ENCODE data around the gene SPINT3. TPM values are rescaled to one million over a fixed set of nuclear protein-coding genes. Genes with fewer than 3 reads are reported as not detected.
A peak's percentile ranks its signal among the peaks of the same experiment; 100 is the strongest.
"Not testable (repeated sequence)": the region's sequence is repeated elsewhere in the genome, so short reads cannot be mapped to it uniquely, and the experiment has no call there.

The SPINT3 gene
- total RNA-seq, 2 donors from 2014 or later = not detected

DNA sequence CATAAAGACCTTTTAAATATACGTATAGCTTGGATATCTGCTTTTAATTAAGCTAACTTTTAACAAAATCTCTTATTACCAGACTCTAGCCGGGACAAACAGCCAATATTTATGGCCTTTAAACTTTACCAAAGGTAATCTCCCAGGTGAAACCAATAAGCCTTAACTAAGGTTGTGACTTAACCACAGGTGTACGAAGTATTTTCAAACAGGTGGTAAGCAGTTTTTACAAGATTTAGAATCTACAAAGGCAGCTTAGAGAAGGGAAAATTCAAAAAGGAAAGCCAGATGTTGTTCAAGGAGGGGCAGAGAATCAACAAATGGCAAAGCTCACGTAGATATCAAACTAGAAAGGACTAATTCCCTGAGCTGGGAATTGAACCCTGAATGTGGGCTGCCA is 30.0 kb downstream of the SPINT3 start:
- intact Hi-C loops (cut with DNase I) = no loop called here
- Histone ChIP-seq H3K4me1 (no peaks in the 10 kb centered on the region), H3K36me3 (replicated peaks in 1 of 2; ENCODE audit: insufficient read depth in 1 of 2, low read depth in 2 of 2) (no peaks in the 10 kb centered on the region), H3K4me3 (no peak overlapping the region), H3K27ac (no peak overlapping the region), H3K27me3 (no peaks in the 10 kb centered on the region), H3K9me3 (no peaks in the 10 kb centered on the region)
- 53 to 57% methylated on average over 4 of the region's 4 CpGs for WGBS, 2 donors
- DNase-seq = no peak
- no peak for TF ChIP-seq POLR2A (IDR thresholded peaks at IDR 0.05)
- TF ChIP-seq, protein P1, sequence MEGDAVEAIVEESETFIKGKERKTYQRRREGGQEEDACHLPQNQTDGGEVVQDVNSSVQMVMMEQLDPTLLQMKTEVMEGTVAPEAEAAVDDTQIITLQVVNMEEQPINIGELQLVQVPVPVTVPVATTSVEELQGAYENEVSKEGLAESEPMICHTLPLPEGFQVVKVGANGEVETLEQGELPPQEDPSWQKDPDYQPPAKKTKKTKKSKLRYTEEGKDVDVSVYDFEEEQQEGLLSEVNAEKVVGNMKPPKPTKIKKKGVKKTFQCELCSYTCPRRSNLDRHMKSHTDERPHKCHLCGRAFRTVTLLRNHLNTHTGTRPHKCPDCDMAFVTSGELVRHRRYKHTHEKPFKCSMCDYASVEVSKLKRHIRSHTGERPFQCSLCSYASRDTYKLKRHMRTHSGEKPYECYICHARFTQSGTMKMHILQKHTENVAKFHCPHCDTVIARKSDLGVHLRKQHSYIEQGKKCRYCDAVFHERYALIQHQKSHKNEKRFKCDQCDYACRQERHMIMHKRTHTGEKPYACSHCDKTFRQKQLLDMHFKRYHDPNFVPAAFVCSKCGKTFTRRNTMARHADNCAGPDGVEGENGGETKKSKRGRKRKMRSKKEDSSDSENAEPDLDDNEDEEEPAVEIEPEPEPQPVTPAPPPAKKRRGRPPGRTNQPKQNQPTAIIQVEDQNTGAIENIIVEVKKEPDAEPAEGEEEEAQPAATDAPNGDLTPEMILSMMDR (IDR thresholded peaks at IDR 0.05) = no peak
- no peak for ATAC-seq

GRCh38 chr20:45484676-45485075 is 30.7 kb downstream of the SPINT3 start:
- 45 to 50% methylated on average over 6 of the region's 6 CpGs for WGBS, 2 donors
- TF ChIP-seq, protein P1 (IDR thresholded peaks at IDR 0.05) = no peak
- TF ChIP-seq POLR2A (IDR thresholded peaks at IDR 0.05) = no peak
- no peaks in the 10 kb centered on the region for H3K9me3 ChIP-seq
- intact Hi-C loops (cut with DNase I) = no loop called here
- ATAC-seq = no peak
- peaks cover 3% of the 10 kb centered on the region for H3K4me1 ChIP-seq
- no peaks in the 10 kb centered on the region for H3K27me3 ChIP-seq
- H3K36me3 ChIP-seq (replicated peaks in 1 of 2; ENCODE audit: insufficient read depth in 1 of 2, low read depth in 2 of 2) = no peaks in the 10 kb centered on the region
- DNase-seq = no peak
- no peak overlapping the region for H3K4me3 ChIP-seq
- H3K27ac ChIP-seq = no peak overlapping the region

GRCh38 chr20:45479822-45480221 is 35.6 kb downstream of the SPINT3 start:
- Histone ChIP-seq H3K9me3 (no peaks in the 10 kb centered on the region), H3K27ac (no peak overlapping the region), H3K4me3 (no peak overlapping the region), H3K27me3 (no peaks in the 10 kb centered on the region), H3K4me1 (peaks cover 7% of the 10 kb centered on the region), H3K36me3 (replicated peaks in 1 of 2; ENCODE audit: insufficient read depth in 1 of 2, low read depth in 2 of 2) (no peaks in the 10 kb centered on the region)
- no peak for TF ChIP-seq POLR2A (IDR thresholded peaks at IDR 0.05)
- TF ChIP-seq, protein P1 (IDR thresholded peaks at IDR 0.05) = no peak
- DNase-seq = peak in 2 of 4 donors; percentile 13 to 30
- ATAC-seq = no peak
- intact Hi-C loops (cut with DNase I) = no loop called here
- WGBS, 2 donors = 22 to 40% methylated on average over 6 to 7 of the region's 7 CpGs

- H3K9me3 ChIP-seq; H3K27ac ChIP-seq; intact Hi-C loops (cut with DNase I); H3K4me1 ChIP-seq; DNase-seq; H3K36me3 ChIP-seq (replicated peaks in 1 of 2; ENCODE audit: insufficient read depth in 1 of 2, low read depth in 2 of 2); H3K27me3 ChIP-seq; H3K4me3 ChIP-seq; ATAC-seq: not testable (repeated sequence)
- 71% methylated on average over 5 to 7 of the region's 7 CpGs for whole genome bisulfite sequencing, 2 donors
Measured at GRCh38 chr20:45477530-45478148, 37.8 kb downstream of the SPINT3 start.

DNA sequence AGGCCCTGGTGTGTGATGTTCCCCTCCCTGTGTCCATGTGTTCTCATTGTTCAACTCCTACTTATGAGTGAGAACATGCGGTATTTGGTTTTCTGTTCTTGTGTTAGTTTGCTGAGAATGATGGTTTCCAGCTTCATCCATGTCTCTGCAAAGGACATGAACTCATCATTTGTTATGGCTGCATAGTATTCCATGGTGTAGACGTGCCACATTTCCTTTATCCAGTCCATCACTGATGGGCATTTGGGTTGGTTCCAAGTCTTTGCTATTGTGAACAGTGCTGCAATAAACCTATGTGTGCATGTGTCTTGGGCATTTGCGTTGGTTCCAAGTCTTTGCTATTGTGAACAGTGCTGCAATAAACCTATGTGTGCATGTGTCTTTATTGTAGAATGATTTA is 43.1 kb downstream of the SPINT3 start:
- peaks cover 22% of the 10 kb centered on the region for H3K4me1 ChIP-seq
- H3K4me3 ChIP-seq; H3K36me3 ChIP-seq (replicated peaks in 1 of 2; ENCODE audit: insufficient read depth in 1 of 2, low read depth in 2 of 2); DNase-seq; H3K27ac ChIP-seq; H3K9me3 ChIP-seq; H3K27me3 ChIP-seq; ATAC-seq; intact Hi-C loops (cut with DNase I): not testable (repeated sequence)
- WGBS, 2 donors = 81 to 83% methylated on average over 3 of the region's 3 CpGs

DNA sequence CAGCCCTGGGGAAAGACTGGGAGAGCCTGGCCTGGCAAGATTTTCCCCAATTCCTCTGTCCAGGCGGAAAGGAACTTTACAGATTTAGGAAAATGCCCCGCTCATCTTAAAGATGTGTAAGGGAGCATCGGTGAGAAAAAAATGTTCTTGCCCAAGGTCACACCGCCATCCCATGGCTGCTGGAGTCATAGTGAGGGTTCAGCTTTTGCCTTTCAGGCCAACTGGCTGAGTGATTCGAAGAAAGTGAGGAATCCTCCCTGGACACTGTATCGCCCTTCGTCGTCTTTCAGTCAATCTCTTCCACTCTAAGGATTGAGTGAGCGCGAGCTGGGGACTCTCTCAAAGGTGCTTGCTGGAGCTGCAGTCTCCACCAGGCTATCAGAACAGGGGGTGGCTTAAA is 44.5 kb downstream of the SPINT3 start:
- Histone ChIP-seq H3K36me3 (replicated peaks in 1 of 2; ENCODE audit: insufficient read depth in 1 of 2, low read depth in 2 of 2) (no peaks in the 10 kb centered on the region), H3K27me3 (peaks cover 0 to 8% of the 10 kb centered on the region in 2 donors), H3K4me1 (peaks cover 22% of the 10 kb centered on the region), H3K27ac (peak overlapping the region in 3 of 4 donors; percentile 45 to 72 (median 50)), H3K9me3 (no peaks in the 10 kb centered on the region), H3K4me3 (peak overlapping the region in 1 of 2 donors; percentile 21)
- TF ChIP-seq, protein P1 (IDR thresholded peaks at IDR 0.05) = no peak
- TF ChIP-seq POLR2A (IDR thresholded peaks at IDR 0.05) = no peak
- 42 to 52% methylated on average over 10 of the region's 10 CpGs for WGBS, 2 donors
- no peak for DNase-seq
- intact Hi-C loops (cut with DNase I) = no loop called here
- ATAC-seq = no peak

All from body of pancreas (tissue), 4 donors.